ENCODE results near the gene FGGY. TPM values are rescaled to one million over a fixed set of nuclear protein-coding genes. Genes with fewer than 3 reads are reported as not detected.

FGGY gene
- total and polyA plus RNA-seq, 2 donors (not counting 3 experiments of a cell fraction or from before 2014, with no cell fraction given): 5.6 to 6.4 TPM

- FAIRE-seq (no peak), DNase-seq (ENCODE audit: low read depth, low spot score) (no peak)
- no peaks in the 10 kb centered on the region for H3K4me1 ChIP-seq (ENCODE audit: control insufficient read depth, extremely low read depth, insufficient read depth, low read length)
- H3K36me3 ChIP-seq (ENCODE audit: control insufficient read depth in 2 of 2, extremely low read depth in 1 of 2, insufficient read depth in 2 of 2, low read length in 2 of 2): no peaks in the 10 kb centered on the region
- no TSS peak for BruUV-seq (replicated peaks)
- TF ChIP-seq CTCF (IDR thresholded peaks at IDR 0.05; ENCODE audit: extremely low read depth in 1 of 2, insufficient read depth in 1 of 2, low read depth in 1 of 2, low read length in 2 of 2) (no peak), JUN (IDR thresholded peaks at IDR 0.05; ENCODE audit: borderline replicate concordance, insufficient read depth, insufficient read length, low read depth) (no peak), MYC (IDR thresholded peaks at IDR 0.05; ENCODE audit: low read depth, low read length) (no peak)
- no peak overlapping the region for H3K4me2 ChIP-seq (ENCODE audit: insufficient read depth, low read length)
- H3K27ac ChIP-seq (ENCODE audit: insufficient read depth, low read depth, low read length): no peak overlapping the region
- no peaks in the 10 kb centered on the region for H4K20me1 ChIP-seq (replicated peaks; ENCODE audit: control insufficient read depth, extremely low read depth, insufficient read depth, low read length)
- ChIA-PET POLR2A (no interaction called here), CTCF (no interaction called here)
- no peak overlapping the region for H3K4me3 ChIP-seq (replicated peaks in 1 of 3; ENCODE audit: insufficient read depth in 1 of 3, low read depth in 1 of 3, low read length in 3 of 3)
- no peaks in the 10 kb centered on the region for H3K27me3 ChIP-seq (ENCODE audit: control insufficient read depth in 2 of 2, insufficient read depth in 2 of 2, low read length in 2 of 2)
- H3K9me1 ChIP-seq (replicated peaks; ENCODE audit: control insufficient read depth, extremely low read depth, insufficient read depth, low read length): no peaks in the 10 kb centered on the region
- H2AFZ ChIP-seq (ENCODE audit: low read depth, low read length): no peak overlapping the region
- H3K9me3 ChIP-seq (replicated peaks; ENCODE audit: control insufficient read depth, insufficient read depth, low read length): no peaks in the 10 kb centered on the region
- no peak overlapping the region for H3K9ac ChIP-seq (replicated peaks; ENCODE audit: extremely low read depth, insufficient read depth, low read length)
- dilution Hi-C loops (cut with MboI; ENCODE audit: extremely low pct_ligation_motif_present, low sequenced_read_pairs) (no loop called here), intact Hi-C loops (cut with micrococcal nuclease) (no loop called here)
- no peaks in the 10 kb centered on the region for H3K79me2 ChIP-seq (ENCODE audit: control insufficient read depth, insufficient read depth, low read length)
Measured at GRCh38 chr1:59552007-59552406, 255.1 kb downstream of the FGGY start.

GRCh38 chr1:59553371-59553770 is 256.5 kb downstream of the FGGY start:
- TF ChIP-seq JUN (IDR thresholded peaks at IDR 0.05; ENCODE audit: borderline replicate concordance, insufficient read depth, insufficient read length, low read depth) (no peak), POLR2AphosphoS5 (IDR thresholded peaks at IDR 0.05; ENCODE audit: insufficient read depth, low read depth, low read length) (no peak), MYC (IDR thresholded peaks at IDR 0.05; ENCODE audit: low read depth, low read length) (no peak), MAX (IDR thresholded peaks at IDR 0.05; ENCODE audit: insufficient read depth, insufficient read length) (no peak), GATA2 (IDR thresholded peaks at IDR 0.05; ENCODE audit: insufficient read depth, insufficient read length, low read depth, low read length) (no peak), POLR2A (IDR thresholded peaks at IDR 0.05; ENCODE audit: low read depth, low read length) (no peak), CTCF (IDR thresholded peaks at IDR 0.05; ENCODE audit: extremely low read depth in 1 of 2, insufficient read depth in 1 of 2, low read depth in 1 of 2, low read length in 2 of 2) (no peak), FOS (IDR thresholded peaks at IDR 0.05; ENCODE audit: borderline replicate concordance, insufficient read depth, low read length) (no peak), EZH2 (IDR thresholded peaks at IDR 0.05; ENCODE audit: borderline replicate concordance, low read depth, low read length, severe bottlenecking) (no peak)
- Histone ChIP-seq H3K27ac (ENCODE audit: insufficient read depth, low read depth, low read length) (no peak overlapping the region), H3K9me1 (replicated peaks; ENCODE audit: control insufficient read depth, extremely low read depth, insufficient read depth, low read length) (no peaks in the 10 kb centered on the region), H3K4me3 (replicated peaks in 1 of 3; ENCODE audit: insufficient read depth in 1 of 3, low read depth in 1 of 3, low read length in 3 of 3) (no peak overlapping the region), H3K27me3 (ENCODE audit: control insufficient read depth in 2 of 2, insufficient read depth in 2 of 2, low read length in 2 of 2) (no peaks in the 10 kb centered on the region), H3K79me2 (ENCODE audit: control insufficient read depth, insufficient read depth, low read length) (no peaks in the 10 kb centered on the region), H3K4me2 (ENCODE audit: insufficient read depth, low read length) (no peak overlapping the region), H3K9me3 (replicated peaks; ENCODE audit: control insufficient read depth, insufficient read depth, low read length) (no peaks in the 10 kb centered on the region), H4K20me1 (replicated peaks; ENCODE audit: control insufficient read depth, extremely low read depth, insufficient read depth, low read length) (no peaks in the 10 kb centered on the region), H3K4me1 (ENCODE audit: control insufficient read depth, extremely low read depth, insufficient read depth, low read length) (no peaks in the 10 kb centered on the region), H3K9ac (replicated peaks; ENCODE audit: extremely low read depth, insufficient read depth, low read length) (no peak overlapping the region), H2AFZ (ENCODE audit: low read depth, low read length) (no peak overlapping the region), H3K36me3 (ENCODE audit: control insufficient read depth in 2 of 2, extremely low read depth in 1 of 2, insufficient read depth in 2 of 2, low read length in 2 of 2) (no peaks in the 10 kb centered on the region)
- dilution Hi-C loops (cut with MboI; ENCODE audit: extremely low pct_ligation_motif_present, low sequenced_read_pairs): no loop called here
- ChIA-PET CTCF (no interaction called here), POLR2A (no interaction called here)
- intact Hi-C loops (cut with micrococcal nuclease): no loop called here
- DNase-seq (ENCODE audit: low read depth, low spot score) (no peak), FAIRE-seq (no peak)
- no TSS peak for BruUV-seq (replicated peaks)

Measured in endothelial cell of umbilical vein (primary cell).